ENCODE measurements around the gene RELL1. TPM values are rescaled to one million over a fixed set of nuclear protein-coding genes. Genes with fewer than 3 reads are reported as not detected.

Gene RELL1
- total RNA-seq, 1 donor from 2014 or later, result 36.6 TPM

DNA sequence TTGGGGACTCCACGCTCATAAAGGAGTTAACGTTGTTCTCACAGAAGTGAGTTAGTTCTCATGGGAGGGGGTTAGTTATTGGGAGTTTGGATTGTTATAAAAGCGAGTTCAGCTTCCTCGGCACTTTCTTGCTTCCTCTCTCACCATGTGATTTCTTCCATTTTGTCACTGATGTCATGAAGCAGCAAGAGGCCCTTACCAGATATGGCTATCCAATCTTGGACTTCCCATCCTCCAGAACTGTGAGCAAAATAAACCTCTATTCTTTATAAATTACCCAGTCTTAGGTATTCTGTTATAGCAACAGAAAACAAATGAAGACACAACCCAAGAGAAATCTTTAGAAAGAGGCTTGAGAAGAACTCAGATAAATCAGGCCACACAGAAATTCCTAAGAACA is 29.5 kb downstream of the RELL1 start:
- no peaks in the 10 kb centered on the region for H3K9me3 Mint-ChIP-seq (ENCODE audit: unreplicated experiment)
- H3K27ac Mint-ChIP-seq (ENCODE audit: unreplicated experiment), result no peak overlapping the region
- H3K4me3 Mint-ChIP-seq (ENCODE audit: unreplicated experiment), result no peak overlapping the region
- peaks cover 28% of the 10 kb centered on the region for H3K4me1 Mint-ChIP-seq (ENCODE audit: unreplicated experiment)
- H3K36me3 Mint-ChIP-seq (ENCODE audit: low read depth, unreplicated experiment), result peaks cover 25% of the 10 kb centered on the region
- H3K27me3 Mint-ChIP-seq (ENCODE audit: unreplicated experiment), result peaks cover 2% of the 10 kb centered on the region
- TF ChIP-seq, protein P1, sequence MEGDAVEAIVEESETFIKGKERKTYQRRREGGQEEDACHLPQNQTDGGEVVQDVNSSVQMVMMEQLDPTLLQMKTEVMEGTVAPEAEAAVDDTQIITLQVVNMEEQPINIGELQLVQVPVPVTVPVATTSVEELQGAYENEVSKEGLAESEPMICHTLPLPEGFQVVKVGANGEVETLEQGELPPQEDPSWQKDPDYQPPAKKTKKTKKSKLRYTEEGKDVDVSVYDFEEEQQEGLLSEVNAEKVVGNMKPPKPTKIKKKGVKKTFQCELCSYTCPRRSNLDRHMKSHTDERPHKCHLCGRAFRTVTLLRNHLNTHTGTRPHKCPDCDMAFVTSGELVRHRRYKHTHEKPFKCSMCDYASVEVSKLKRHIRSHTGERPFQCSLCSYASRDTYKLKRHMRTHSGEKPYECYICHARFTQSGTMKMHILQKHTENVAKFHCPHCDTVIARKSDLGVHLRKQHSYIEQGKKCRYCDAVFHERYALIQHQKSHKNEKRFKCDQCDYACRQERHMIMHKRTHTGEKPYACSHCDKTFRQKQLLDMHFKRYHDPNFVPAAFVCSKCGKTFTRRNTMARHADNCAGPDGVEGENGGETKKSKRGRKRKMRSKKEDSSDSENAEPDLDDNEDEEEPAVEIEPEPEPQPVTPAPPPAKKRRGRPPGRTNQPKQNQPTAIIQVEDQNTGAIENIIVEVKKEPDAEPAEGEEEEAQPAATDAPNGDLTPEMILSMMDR (IDR thresholded peaks at IDR 0.05; ENCODE audit: unreplicated experiment), result no peak
- no peak for DNase-seq (ENCODE audit: low spot score)

DNA sequence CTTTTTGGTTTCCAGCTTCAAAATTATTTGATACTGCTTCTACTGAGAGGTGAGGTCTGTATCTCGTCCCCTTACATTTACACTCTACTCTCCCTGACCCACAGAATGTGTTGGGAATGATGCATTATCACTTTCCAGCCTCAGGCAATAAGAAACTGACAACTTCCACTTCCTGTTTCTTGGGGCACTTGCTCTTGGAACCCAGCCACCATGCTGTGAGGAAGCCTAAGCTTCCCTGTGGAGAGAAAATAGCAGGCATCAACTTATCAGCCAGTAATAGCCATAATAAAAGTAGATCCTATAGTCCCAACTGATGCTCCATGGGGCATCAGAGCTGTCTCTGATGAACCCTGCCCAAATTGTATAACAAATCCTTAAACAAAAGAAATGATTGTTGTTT is 32.6 kb downstream of the RELL1 start:
- Mint-ChIP-seq H3K4me3 (ENCODE audit: unreplicated experiment) (no peak overlapping the region), H3K9me3 (ENCODE audit: unreplicated experiment) (no peaks in the 10 kb centered on the region), H3K27me3 (ENCODE audit: unreplicated experiment) (peaks cover 2% of the 10 kb centered on the region), H3K36me3 (ENCODE audit: low read depth, unreplicated experiment) (peaks cover 25% of the 10 kb centered on the region), H3K27ac (ENCODE audit: unreplicated experiment) (no peak overlapping the region), H3K4me1 (ENCODE audit: unreplicated experiment) (peaks cover 13% of the 10 kb centered on the region)
- TF ChIP-seq, protein P1 (IDR thresholded peaks at IDR 0.05; ENCODE audit: unreplicated experiment), result no peak
- no peak for DNase-seq (ENCODE audit: low spot score)

DNA sequence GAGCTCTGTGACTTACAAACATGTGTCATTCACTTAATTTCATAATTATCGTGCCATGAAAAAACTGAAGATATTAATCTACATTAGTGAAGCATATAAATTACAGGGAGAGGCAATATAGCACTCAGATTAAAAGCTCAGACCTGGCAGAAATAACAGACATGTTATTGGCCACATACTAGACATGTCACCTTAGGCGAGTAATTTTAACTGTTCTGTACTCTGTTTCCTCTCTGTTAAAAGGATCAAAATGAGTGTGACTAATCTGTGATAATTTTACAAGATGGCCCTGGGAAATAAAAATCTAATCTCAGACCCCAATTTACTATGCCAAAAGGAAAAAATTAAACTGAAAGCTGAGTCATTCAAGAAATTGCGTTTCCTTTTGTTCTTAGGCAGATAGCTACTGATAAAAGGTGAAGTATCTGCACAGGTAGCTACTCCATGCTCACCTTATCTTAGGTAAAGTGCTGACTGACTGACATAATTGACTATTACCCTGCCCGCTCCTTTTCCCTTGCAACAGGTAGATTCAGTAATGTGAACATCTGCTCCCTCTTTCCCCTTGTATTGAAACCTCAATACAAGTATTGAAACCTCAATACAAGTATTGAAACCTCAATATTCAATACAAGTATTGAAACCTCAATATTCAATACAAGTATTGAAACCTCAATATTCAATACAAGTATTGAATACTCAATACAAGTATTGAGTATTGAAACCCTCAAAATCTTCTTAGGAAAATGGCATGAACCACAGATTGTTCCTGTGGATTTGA is 33.2 kb downstream of the RELL1 start:
- Mint-ChIP-seq H3K4me3 (ENCODE audit: unreplicated experiment) (no peak overlapping the region), H3K27me3 (ENCODE audit: unreplicated experiment) (peaks cover 2% of the 10 kb centered on the region), H3K27ac (ENCODE audit: unreplicated experiment) (no peak overlapping the region), H3K9me3 (ENCODE audit: unreplicated experiment) (no peaks in the 10 kb centered on the region), H3K36me3 (ENCODE audit: low read depth, unreplicated experiment) (peaks cover 25% of the 10 kb centered on the region), H3K4me1 (ENCODE audit: unreplicated experiment) (peaks cover 13% of the 10 kb centered on the region)
- TF ChIP-seq, protein P1 (IDR thresholded peaks at IDR 0.05; ENCODE audit: unreplicated experiment), result no peak
- DNase-seq (ENCODE audit: low spot score), result no peak

DNA sequence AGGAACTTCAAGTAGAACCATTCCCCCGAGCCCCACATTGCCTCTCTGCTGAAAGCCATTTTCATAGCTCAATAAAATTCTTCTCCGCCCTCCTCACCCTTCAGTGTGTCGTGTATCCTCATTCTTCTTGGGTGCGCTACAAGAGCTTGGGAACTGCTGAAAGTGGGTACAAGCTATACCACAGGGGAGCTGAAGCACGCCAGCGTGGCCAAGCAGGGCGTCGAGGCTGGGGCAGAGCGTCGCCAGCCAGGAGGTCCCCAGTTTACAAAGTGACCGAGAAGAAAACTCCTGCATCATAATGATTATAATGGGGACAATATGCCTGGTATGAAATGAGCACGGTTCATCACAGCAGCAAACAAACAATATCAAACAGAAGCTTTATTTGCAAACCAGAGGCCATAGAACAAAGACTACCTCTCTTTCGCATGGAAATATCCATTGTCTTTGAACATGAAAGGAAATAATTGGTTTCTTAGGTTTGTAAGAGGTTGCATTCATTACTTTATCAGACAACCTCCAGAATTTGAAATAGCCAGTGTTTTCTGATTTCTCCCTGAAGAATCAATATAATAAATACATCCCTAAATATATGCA is 34.3 kb downstream of the RELL1 start:
- Mint-ChIP-seq H3K4me3 (ENCODE audit: unreplicated experiment) (no peak overlapping the region), H3K4me1 (ENCODE audit: unreplicated experiment) (peaks cover 13% of the 10 kb centered on the region), H3K27ac (ENCODE audit: unreplicated experiment) (no peak overlapping the region), H3K36me3 (ENCODE audit: low read depth, unreplicated experiment) (peaks cover 19% of the 10 kb centered on the region), H3K27me3 (ENCODE audit: unreplicated experiment) (no peaks in the 10 kb centered on the region), H3K9me3 (ENCODE audit: unreplicated experiment) (no peaks in the 10 kb centered on the region)
- DNase-seq (ENCODE audit: low spot score), result no peak
- TF ChIP-seq, protein P1 (IDR thresholded peaks at IDR 0.05; ENCODE audit: unreplicated experiment), result no peak

DNA sequence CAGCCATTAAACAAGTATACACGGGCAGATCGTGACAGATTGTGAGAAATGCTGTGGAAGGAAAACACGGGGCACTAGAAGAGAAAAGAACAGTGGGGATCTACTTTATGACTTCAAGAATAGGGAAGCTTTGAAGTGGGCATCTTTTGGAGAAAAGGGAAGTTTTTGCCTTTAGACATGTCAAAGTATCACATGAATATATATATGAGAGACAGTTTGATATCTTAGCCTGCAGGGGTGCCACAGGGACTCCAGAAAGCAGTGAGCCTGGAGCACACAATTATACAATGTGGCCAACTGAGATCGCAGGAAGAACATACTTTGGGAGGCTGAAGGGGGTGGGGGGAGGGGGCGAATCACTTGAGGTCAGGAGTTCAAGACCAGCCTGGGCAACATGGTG is 35.7 kb downstream of the RELL1 start:
- H3K9me3 Mint-ChIP-seq (ENCODE audit: unreplicated experiment), result no peaks in the 10 kb centered on the region
- H3K4me1 Mint-ChIP-seq (ENCODE audit: unreplicated experiment), result peaks cover 13% of the 10 kb centered on the region
- DNase-seq (ENCODE audit: low spot score), result no peak
- peaks cover 23% of the 10 kb centered on the region for H3K36me3 Mint-ChIP-seq (ENCODE audit: low read depth, unreplicated experiment)
- TF ChIP-seq, protein P1 (IDR thresholded peaks at IDR 0.05; ENCODE audit: unreplicated experiment), result no peak
- H3K27me3 Mint-ChIP-seq (ENCODE audit: unreplicated experiment), result no peaks in the 10 kb centered on the region
- H3K4me3 Mint-ChIP-seq (ENCODE audit: unreplicated experiment), result no peak overlapping the region
- H3K27ac Mint-ChIP-seq (ENCODE audit: unreplicated experiment), result no peak overlapping the region
